Psoas muscle (tissue), 8 donors: ENCODE data around the gene MEX3C. TPM values are rescaled to one million over a fixed set of nuclear protein-coding genes. Genes with fewer than 3 reads are reported as not detected.

Source experiments
- ATAC-seq, 4 donors: fragments of 200-7000 bp; cut with Tn5 transposase; one replicate each; pipeline ENCODE4 v1.9.1; 2020; ENCODE audit warnings: moderate library complexity in 3 of 4, mild to moderate bottlenecking in 2 of 4
- DNase-seq, 2 donors: peaks; one replicate each; pipeline ENCODE4 v3.0.0-alpha.2; 2020
- H3K27ac ChIP-seq: fragments of 200-600 bp; one replicate; pipeline ENCODE4 v1.8.0; 2022
- H3K27me3 ChIP-seq, 3 donors: fragments of 200-600 bp in 1 of 3; one replicate each; pipeline versions ENCODE4 v1.6.1 to v1.8.0; 2013 to 2022; ENCODE audit warnings: low read length in 2 of 3, mild to moderate bottlenecking in 2 of 3, moderate library complexity in 1 of 3; ENCODE audit not compliant: insufficient read depth in 3 of 3
- H3K36me3 ChIP-seq, 2 donors: fragments of 200-600 bp in 1 of 2; one replicate each; pipeline versions ENCODE4 v1.6.1 to v1.8.0; 2013 to 2022; ENCODE audit warnings: low read depth in 1 of 2, mild to moderate bottlenecking in 1 of 2, moderate library complexity in 1 of 2; ENCODE audit not compliant: insufficient read depth in 1 of 2
- H3K4me1 ChIP-seq: fragments of 200-600 bp; one replicate; pipeline ENCODE4 v1.8.0; 2022
- H3K4me3 ChIP-seq: fragments of 200-600 bp; one replicate; pipeline ENCODE4 v1.8.0; 2022; ENCODE audit warnings: mild to moderate bottlenecking
- H3K9me3 ChIP-seq: fragments of 200-600 bp; one replicate; pipeline ENCODE4 v1.8.0; 2022
- WGBS, 3 donors: extraction: QIAGEN DNeasy Blood & Tissue Kit; methylation state at CpG; one replicate each; pipeline versions ENCODE4 v1.1.6 to v1.1.7; 2013; 5-methylcytosine and 5-hydroxymethylcytosine counted together
- intact Hi-C, 2 donors: fragments of 100-400 bp; cut with DNase I; formaldehyde crosslinking; loops; one replicate each; pipeline versions ENCODE4 v1.11.0 to v1.14.2; 2022
- polyA plus RNA-seq, 3 donors: library from polyadenylated mRNA; stranded (reverse); fragments of 200-250 nt; gene quantifications; one replicate each; pipeline ENCODE4 v1.2.3, GENCODE V29; 2013
- total RNA-seq, 4 donors: library from RNA; stranded (reverse); fragmentation: NEBNext Ultra II Directional in 2 of 4; extraction: Animal tissue kit (Norgen Biotek cat#: 25700) in 2 of 4; gene quantifications; one replicate each; pipeline versions ENCODE4 v1.2.1 to v1.2.4, GENCODE V29; 2021 to 2023
- TF ChIP-seq, protein P1 (sequence below): fragments of 200-600 bp; IDR thresholded peaks from one replicate; pipeline ENCODE4 v1.8.0; 2022; ENCODE audit warnings: antibody characterized with exemption
- donor health status: healthy with polysubstance abuse.
- donor health status: DM: no; HTN: no; CAD: no; lungs with moderate emphysema.
- donor health status: Bipolar disorder and iron deficiency.
- donor health status: healthy.
- donor health status: DM: yes; HTN: yes; CAD: no.
- donor health status: DM: no; HTN: no; CAD: no.
- donor health status: DM: no; HTN: no; CAD: no.
- donor health status: DM: yes; HTN: yes; CAD: no.

Gene MEX3C
- total and polyA plus RNA-seq, 7 donors: 5.1 to 15.1 (median 13.6) TPM

DNA sequence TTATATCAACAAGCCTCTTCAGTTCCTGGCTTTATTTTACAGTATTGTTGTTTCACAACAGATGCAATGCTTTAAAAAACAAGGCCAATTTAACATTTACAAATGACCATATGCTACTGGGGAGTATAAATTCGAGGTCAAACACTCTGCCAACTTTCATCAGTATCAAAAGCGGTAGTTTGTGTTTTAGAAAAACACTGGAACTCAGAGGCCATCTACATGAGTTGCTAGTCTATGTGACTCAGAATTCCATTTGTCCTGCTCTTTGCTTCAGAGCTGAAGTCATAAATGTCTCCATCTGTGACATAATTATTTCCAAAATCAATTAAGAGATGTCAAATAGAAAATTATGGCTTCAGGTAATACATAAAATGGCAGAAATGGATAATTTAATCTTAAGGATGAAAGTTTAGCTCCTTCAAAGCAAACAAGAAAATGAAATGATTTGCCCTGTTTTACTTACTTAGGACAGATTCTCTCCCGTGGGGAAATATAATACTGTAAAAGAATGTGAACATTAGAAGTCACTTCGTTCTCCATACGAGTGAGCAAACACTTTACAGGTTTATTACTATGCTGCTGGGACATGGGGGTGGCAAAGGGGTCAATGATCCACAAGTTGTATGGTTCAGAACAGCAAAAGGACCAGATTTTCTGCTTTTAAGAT is 3.7 kb downstream of the MEX3C start:
- Histone ChIP-seq H3K27me3 (no peaks in the 10 kb centered on the region), H3K27ac (peak overlapping the region; percentile 1), H3K4me3 (peak overlapping the region; percentile 91), H3K4me1 (peaks cover 48% of the 10 kb centered on the region), H3K9me3 (no peaks in the 10 kb centered on the region), H3K36me3 (no peaks in the 10 kb centered on the region)
- intact Hi-C loops: loop anchor here (5.0 to 10.0 kb wide), 2 partner anchors 86 to 909 kb away; partner anchors contain the start of genes CXXC1 (in 1 of the 2) and MBD1 (in 1 of the 2)
- TF ChIP-seq, protein P1, sequence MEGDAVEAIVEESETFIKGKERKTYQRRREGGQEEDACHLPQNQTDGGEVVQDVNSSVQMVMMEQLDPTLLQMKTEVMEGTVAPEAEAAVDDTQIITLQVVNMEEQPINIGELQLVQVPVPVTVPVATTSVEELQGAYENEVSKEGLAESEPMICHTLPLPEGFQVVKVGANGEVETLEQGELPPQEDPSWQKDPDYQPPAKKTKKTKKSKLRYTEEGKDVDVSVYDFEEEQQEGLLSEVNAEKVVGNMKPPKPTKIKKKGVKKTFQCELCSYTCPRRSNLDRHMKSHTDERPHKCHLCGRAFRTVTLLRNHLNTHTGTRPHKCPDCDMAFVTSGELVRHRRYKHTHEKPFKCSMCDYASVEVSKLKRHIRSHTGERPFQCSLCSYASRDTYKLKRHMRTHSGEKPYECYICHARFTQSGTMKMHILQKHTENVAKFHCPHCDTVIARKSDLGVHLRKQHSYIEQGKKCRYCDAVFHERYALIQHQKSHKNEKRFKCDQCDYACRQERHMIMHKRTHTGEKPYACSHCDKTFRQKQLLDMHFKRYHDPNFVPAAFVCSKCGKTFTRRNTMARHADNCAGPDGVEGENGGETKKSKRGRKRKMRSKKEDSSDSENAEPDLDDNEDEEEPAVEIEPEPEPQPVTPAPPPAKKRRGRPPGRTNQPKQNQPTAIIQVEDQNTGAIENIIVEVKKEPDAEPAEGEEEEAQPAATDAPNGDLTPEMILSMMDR: no peak
- DNase-seq (no peak), ATAC-seq (no peak)
- 12 to 21% (median 13%) methylated on average over 5 of the region's 5 CpGs for WGBS, 3 donors

DNA sequence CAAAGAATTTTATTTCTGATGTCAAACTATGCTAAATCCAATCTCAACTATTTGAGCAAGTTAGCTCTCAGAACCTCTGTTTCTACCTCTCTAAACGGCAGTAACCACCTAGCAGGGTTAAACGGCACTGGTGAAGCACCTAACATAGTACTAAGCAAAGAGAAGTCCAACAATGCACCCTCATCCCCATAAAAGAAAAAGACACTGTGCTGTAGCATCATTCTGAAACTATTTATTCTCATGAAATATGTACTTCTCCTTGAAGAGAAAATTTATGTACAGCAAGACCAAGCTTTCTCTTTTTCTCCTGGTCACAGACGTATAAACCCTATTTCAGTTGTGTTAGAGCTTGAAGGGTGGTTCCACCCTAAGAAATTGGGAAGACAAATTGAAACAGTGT is 4.8 kb downstream of the MEX3C start:
- no peaks in the 10 kb centered on the region for H3K36me3 ChIP-seq
- DNase-seq (no peak), ATAC-seq (no peak)
- WGBS, 3 donors: 48 to 70% (median 54%) methylated on average over 3 of the region's 3 CpGs
- TF ChIP-seq, protein P1: no peak
- H3K4me3 ChIP-seq: no peak overlapping the region
- H3K9me3 ChIP-seq: no peaks in the 10 kb centered on the region
- peaks cover 48% of the 10 kb centered on the region for H3K4me1 ChIP-seq
- intact Hi-C loops: loop anchor here (5.0 to 10.0 kb wide), 2 partner anchors 85 to 908 kb away; partner anchors contain the start of genes CXXC1 (in 1 of the 2) and MBD1 (in 1 of the 2)
- H3K27ac ChIP-seq: no peak overlapping the region
- H3K27me3 ChIP-seq: no peaks in the 10 kb centered on the region

DNA sequence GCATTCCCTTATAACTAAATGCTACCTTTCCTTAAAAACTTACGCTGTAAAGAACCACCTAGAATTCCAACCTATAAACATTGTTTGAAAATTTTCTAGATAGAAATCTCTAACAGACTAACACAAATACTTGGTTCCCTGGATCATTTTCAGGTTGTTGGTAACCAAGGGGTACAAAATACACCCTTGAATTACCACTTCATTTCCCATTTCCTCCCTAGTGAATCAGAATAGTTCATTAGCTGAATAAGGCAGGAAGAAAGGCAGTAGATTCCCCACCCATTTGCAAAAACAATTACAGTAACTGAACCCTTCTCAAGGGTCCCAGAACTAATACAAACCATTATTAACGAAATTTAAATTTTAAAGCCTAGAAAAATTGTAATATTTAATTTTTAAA is 5.5 kb downstream of the MEX3C start:
- DNase-seq (no peak), ATAC-seq (no peak)
- intact Hi-C loops: loop anchor here (5.0 to 10.0 kb wide), 2 partner anchors 85 to 907 kb away; partner anchors contain the start of genes CXXC1 (in 1 of the 2) and MBD1 (in 1 of the 2)
- H3K27me3 ChIP-seq: no peaks in the 10 kb centered on the region
- TF ChIP-seq, protein P1: no peak
- WGBS, 3 donors: 67 to 72% (median 72%) methylated on average over 2 of the region's 2 CpGs
- H3K4me3 ChIP-seq: no peak overlapping the region
- no peaks in the 10 kb centered on the region for H3K9me3 ChIP-seq
- no peaks in the 10 kb centered on the region for H3K36me3 ChIP-seq
- no peak overlapping the region for H3K27ac ChIP-seq
- H3K4me1 ChIP-seq: peaks cover 48% of the 10 kb centered on the region

DNA sequence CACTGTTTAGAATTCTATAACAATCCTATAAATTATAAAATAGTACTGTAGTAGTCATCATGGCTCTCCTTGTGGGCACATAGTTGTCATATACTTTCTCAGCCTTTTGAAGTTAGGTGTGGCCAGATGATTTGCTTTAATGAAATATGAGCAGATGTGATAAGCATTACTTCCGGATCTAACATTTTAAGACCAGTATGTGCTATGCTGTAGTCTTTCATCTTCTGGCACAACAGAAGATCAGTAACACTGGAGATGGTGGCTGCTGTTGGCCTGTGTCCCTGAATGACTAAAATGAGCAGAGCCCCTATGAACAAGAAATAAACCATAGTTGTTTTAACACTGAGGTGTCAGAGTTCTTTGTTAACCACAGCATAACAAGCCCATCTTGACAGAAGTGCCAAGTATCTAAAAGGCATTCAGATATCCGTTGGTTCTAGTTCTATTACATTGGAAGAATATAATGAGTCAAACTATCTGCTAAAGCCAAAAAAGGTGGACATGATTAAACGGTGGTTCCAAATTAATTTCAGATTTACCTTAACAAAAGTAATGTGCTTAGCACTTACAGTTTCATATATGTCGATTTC is 6.3 kb downstream of the MEX3C start:
- peaks cover 48% of the 10 kb centered on the region for H3K4me1 ChIP-seq
- no peak overlapping the region for H3K27ac ChIP-seq
- intact Hi-C loops: loop anchor here (5.0 to 10.0 kb wide), 2 partner anchors 84 to 906 kb away; partner anchors contain the start of genes CXXC1 (in 1 of the 2) and MBD1 (in 1 of the 2)
- no peak for ATAC-seq
- TF ChIP-seq, protein P1: no peak
- no peak overlapping the region for H3K4me3 ChIP-seq
- no peak for DNase-seq
- no peaks in the 10 kb centered on the region for H3K36me3 ChIP-seq
- no peaks in the 10 kb centered on the region for H3K27me3 ChIP-seq
- WGBS, 3 donors: 33 to 39% (median 35%) methylated on average over 4 of the region's 4 CpGs
- no peaks in the 10 kb centered on the region for H3K9me3 ChIP-seq
